Stimulated activated CD4-positive, alpha-beta T cell treated with anti-CD3 and anti-CD28 coated beads, Interleukin-15, amount 100 ng/mL, for 1 hour (primary cell): Measurements from ENCODE around the gene THSD4.
"Not testable (repeated sequence)": the region's sequence is repeated elsewhere in the genome, so short reads cannot be mapped to it uniquely, and the experiment has no call there.

Experiments
- DNase-seq, 2 donors: peaks; one replicate each; pipeline ENCODE4 v3.0.0-alpha.2; 2020; ENCODE audit warnings: low read depth in 1 of 2, low spot score in 1 of 2

THSD4 gene

DNA sequence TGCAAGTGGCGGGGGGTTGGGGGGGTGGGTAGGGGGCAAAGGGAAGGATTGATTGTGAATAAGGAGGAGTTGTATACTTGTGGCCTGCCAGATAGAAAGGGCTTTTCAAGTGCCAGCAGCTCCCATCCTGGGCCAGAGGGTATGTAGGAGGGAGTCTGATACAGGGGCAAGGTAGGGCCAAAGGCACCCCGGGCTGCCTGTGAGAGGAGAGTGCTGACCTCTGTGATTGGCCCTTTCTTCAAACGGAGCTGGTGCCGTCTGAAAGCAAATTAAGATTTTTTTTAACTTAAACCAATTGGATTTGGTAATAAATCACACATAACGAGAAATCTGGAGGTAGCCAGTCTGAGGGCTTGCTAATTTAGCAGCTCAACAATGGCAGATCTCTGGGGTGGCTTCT lies 229.9 kb downstream of the THSD4 start:
- no peak for DNase-seq

DNA sequence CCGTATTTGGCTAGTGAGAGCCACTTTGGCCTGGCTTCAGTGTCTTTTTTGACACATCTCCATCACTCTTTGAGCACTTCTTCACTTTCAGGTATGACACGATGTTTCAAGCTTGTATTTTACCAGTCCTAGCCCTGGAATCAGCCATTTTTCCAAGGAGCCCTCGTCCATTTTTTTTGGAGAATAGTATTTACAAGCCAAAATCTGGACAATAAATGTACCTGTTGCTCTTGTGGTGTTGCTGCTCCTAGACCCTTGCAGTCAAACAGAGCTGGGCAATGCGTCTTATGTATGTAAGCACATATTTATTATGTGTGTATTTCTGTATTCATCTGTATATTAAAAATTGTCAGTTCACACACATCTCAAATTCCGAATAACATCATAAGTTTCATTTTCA lies 231.2 kb downstream of the THSD4 start:
- DNase-seq: no peak

DNA sequence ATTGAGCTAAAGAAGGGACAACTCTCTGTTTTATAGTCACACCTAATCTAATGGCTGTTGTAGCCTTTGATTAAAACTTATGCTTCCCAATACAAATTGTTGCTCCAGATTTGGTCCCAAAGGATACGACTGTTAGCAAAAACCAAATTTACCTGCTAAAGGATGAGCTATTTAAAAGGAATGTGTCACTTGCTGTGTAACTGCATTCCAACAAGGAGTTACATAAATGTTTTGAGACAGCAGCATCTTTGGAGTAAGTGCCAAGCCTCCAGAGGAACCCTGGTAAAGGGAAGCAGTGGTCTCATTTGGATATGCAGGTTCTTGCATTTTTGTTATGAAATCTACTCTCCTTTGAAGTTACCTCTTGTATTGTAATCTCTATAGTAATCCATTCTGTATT lies 233.3 kb downstream of the THSD4 start:
- DNase-seq: no peak

DNA sequence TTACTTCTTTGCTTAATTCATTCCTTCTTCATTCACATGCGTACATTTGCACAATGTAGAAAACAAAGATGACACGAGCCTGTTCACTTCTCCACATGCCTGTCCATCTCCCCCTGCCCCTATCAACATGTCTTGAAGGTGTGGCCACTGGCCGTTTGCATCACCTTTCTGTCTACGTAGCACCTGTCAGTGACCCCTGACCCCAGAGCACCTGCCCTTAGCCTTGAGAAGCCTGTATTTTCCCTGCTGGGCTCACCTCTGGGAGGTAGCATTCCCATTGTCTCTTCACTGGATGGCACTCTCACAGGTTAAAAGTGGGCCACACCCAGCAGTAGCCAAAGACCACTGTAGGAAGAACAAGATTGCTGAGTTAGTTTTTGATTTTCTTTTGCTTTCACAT lies 234.1 kb downstream of the THSD4 start:
- no peak for DNase-seq

DNA sequence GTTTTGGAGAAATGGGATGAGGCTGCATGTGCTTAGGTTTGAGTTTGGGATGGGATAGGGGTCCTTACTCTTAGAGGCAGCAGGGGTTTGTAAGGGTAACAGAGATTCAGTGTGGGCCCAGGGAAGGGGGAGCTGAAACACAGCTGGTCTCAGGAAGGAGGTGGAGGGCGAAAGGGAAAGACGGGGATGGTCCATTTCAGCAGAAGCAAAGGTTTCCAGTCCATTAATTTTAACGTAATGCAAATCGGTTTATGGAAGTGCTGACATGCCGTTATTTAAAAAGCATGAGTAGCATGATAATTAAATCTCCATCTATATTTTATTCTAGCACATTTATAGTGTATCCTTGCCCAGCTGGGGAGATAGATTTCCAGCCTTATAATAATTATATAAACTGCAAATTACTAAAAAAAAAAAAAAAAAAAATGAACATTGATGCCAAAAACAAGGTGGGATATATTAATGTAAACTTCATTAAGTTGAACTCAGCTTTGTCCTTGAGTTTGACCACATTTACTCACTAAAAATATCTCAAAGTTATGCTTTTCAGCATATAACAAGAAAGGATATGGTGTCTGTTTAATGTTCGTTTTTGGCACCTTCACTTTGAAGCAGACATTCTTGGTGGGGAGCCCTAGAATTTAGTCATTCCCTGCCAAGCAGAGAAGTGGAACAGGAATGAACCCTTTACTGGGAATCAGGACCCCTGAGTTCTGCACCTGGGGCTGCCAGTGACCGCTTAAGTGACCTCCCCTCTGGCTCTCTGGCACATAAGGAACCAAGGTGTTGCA lies 234.7 kb downstream of the THSD4 start:
- no peak for DNase-seq

DNA sequence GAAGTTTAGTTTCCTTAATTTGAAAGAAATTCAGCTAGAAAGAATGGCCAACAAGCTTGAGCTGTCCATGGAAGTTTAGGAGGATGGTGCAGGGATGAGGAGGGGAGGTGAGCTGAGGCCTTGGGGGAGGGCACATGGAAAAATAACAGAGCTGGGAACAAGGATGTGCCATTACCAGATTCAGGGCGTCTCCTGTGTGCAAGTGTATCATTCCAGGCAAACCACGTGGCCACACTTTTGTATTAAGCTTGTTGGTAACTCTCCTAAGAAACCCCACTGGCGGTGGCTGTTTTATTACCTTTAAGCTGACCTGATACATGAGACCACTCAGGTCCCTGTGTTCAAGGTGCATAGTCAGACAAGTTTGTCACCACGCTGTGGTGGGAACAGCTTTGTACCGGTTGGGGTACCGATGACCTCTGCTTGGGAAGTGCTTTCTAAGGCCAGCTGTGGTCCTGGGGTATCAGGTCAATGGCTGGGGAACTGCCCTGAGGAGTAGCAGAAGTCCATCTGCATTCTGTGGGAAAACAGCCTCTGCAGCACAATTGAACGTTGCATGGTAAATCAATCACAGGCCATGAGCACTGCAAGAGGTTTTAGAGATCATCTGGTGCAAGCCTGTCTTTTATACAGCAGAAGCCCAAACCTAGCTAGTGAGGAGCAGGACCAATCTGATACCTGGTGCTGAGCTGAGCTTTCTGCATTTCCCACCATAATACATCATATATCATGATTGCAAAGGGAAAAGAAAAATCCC lies 235.5 kb downstream of the THSD4 start:
- DNase-seq: no peak

DNA sequence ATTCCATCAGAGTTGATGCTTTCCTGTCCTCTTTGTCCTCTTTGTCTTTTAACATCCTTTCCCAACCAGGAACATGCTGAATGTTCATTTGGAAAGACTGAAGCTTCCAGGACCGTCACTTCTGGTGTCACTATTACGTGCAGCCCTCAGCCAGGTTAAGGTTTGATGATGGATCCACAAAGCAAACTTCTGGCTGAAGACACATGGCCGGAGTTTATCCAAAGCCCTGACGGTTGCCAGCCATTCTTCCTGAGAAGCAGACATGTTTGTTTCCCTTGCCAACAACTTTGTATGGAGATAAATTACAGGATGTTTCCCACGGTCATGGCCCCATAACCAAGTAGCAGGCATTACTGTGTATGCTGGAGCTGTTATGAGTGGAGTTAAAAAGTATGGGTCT lies 236.9 kb downstream of the THSD4 start:
- DNase-seq: no peak

DNA sequence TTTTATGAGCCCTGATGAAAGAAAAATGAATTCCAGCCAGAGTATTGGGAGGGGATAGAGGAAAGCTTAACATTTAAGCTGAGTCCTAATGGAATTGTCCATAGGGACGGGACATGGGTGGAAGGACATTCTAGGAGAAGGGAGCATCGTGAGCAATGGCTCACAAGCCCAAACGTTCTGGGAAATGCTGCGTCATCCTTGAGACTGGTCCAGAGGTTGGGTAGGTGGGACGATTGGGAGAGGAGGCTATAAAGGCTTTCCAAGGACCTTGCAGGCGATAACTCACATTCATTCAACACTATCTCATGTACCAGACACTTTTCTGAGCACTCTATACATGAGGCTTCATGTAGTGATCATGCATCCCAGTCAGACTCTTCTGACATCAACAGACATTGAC lies 237.5 kb downstream of the THSD4 start:
- DNase-seq: no peak

DNA sequence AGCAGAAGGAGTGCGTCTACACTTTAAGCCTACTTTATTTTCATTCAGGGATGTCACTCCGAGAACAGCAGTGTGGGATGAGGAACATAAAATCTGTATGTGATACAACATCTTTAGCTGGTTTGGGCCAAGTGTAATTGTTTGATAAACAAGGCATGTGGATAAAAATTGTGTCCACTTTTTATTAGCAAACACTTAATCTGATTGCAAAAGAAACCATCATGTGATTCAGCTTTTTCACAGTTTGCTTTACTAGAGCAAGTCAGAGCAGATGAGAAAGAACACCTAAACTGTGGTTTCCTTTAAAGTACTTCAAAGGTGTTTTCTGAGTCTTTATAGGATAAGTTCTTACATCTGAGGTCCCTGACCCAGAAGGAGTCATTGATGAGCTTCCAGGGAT lies 237.9 kb downstream of the THSD4 start:
- no peak for DNase-seq

DNA sequence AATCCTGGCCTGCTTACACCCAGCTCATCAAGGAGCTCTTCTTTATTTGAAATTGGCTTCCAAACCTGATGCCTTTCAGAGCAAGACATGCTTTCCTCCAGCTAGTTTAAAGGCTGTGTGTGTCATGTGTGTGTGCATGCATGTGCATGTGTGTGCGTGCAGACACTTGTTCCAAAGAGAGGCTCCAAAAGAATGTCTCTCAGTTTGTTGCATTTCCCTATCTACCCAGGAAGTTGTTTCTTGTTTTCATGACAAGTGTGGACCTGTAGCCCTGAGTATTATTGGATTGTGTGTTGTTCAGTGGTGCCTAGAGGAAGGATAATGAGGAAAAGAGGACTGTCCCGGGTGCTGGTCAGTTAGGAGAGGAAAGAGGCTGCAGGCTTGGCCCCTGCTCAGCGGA lies 240.0 kb downstream of the THSD4 start:
- no peak for DNase-seq

DNA sequence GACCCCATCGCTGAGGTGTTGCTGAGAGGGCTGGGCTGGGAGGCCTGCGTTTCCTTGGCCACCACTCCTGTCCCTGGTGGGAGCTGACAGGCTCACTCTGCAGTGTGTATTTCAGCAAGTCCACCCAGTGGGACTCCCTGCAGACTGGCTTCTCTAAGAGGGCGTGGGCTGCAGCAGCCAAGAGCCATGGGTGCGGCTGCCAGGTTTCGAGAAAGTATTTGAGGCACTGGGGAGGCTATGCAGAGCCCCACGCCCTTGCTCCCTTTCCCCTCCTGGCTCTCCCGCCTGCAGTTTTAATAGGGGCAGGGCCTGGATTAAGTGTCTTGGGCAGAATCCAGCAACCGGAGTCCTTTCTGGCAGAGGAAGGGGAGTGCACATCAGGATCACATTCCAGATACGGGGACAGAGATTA lies 242.1 kb downstream of the THSD4 start:
- DNase-seq: no peak

DNA sequence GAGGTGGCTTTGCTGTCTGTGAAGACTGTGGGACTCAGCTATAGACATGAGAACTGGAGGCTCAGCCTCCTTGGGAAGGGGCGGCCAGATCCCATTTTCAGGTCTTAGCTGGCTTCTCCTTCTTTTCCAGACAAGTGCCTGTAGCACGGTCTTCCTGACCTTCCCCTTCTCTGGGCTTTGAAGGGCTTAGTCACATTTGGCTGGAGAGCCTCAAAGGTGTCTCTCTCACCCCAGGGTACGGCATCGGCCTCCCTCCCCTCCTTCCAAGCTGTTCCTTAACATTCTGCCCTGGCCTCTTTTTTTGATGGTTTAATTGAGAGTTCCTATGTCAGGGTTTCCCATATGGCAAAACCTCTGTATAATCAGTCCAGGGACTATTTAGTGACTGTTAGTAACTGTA lies 242.7 kb downstream of the THSD4 start:
- no peak for DNase-seq

DNA sequence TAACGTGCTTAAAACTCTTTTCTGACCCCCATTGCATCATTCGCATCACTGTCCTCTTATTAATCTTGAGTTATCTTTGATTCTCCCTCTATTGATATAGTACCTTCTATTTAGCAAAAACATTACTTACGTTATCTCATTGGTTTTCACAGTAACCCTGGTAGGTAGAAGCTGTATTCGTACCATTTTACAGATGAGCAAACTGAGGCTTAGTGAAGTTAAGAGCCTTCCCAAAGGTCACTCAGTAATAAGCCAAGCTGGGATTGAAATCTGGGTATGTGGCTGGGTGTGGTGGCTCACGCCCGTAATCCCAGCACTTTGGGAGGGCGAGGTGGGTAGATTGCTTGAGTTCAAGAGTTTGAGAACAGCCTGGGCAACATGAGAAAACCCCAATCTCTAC lies 244.0 kb downstream of the THSD4 start:
- DNase-seq: no peak

DNA sequence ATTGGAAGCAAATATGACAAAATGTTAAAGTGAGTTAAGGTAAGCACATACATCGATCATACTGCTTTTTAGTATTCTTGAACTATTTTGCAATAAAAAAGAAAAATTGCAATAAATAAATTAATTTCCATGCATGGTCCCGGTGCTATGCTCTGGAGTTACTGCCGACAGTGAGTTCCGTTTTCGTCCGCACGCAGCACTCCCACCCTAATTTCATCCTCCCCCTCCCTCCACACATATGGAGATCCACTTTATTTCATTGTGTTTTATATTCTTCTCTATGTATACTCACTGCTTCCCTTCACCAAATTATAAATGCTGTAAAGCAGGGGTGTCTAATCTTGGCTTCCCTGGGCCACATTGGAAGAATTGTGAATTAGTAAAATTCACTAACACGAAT lies 247.3 kb downstream of the THSD4 start:
- no peak for DNase-seq

DNA sequence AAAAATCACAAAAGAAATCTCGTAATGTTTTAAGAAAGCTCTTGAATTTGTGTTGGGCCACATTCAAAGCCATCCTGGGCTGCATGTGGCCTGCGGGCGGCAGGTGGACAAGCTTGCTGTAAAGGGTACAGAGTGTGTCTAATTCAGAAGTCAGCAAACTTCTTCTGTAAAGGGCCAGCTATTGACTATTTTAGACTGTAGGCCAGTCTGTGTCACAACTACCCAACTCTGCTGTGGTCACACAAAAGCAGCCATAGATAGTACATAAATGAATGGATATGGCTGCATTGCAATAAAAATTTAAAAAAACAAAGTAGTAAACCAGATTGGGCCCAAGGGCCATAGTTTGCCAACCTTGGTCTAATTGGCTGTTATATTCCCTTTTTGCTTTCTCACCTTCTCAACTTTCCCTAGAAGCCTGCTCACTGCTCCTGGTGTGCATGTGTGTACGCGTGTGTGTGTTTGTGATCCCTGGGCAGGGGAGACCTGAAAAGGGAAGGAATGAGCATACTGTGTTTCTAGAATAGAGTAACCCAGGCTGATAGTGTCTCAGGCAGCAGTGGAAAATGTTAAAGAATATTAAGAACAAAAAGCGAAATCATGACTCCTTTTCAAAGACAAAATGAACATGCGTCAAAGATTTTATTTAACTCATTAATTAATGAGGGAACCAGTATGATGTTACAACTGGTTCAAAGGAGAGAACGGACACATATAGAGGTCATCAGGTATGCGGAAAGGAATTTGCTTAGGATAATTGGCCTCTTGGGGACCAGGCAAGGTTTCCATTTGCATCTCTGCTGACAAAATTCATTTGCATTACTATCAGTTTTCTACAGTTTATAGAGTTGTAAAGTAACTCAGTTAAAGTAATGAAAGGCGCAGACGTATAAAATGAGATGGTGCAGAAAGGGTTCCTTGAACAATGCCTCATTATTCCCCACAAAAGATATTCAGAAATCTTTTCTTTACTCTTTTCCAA lies 248.0 kb downstream of the THSD4 start:
- no peak for DNase-seq

DNA sequence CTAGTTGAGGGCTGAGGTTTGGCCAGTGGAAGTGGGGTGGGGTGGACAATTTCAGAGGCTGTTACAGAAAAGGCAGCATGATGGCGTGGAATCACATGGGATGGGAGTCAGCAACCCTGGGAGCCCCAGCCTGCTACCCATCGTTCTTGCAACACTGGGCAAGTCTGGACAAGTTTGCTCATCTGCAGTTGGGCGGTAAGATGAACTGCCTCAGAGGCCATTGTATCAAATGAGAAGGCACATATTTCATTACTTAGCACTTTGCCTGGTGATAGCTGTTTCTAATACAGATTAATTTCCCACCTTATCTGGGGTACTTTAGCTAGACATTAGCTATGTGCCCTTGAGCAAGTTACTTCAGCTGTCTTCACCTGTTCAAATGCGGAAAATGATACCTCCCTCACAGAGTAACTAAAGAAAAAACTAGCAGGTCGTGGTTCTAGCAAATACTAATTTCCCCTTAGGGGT lies 248.9 kb downstream of the THSD4 start:
- DNase-seq: no peak

DNA sequence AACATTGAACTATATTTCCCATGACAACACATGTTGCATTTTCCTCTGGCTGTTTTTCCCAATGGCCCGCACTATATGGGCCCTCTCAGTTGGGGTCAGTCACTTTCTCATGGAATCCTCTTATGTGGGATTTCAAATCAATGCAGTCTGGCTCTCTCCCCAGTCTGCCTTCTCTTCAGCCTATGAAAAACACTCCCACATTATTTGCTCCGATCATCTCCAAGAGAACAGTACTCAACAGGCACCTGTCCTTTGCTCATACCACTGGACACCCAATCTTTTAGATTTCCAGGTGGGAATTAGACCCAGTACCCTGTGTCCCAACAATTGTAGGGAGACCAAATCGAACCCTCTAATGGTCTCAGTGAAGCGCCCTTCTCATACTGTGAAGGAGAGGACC lies 251.3 kb downstream of the THSD4 start:
- DNase-seq: no peak

DNA sequence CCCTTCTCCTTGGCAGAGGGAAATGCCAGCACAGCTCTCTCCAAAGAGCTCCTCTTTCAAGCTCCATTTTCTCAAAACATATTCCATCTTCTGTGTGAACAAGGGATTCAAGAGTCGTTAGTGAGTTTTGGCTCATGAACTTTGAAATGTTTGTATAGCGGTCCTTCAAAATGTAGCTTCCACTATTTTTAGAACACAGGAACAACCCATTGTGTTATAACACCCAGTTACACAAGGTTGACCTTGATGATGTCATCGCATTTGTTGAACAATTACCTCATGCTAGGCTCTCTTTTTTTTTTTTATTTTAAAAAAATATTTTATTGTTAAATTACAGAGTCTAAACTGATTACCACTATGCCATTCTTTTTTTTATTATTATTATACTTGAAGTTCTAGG lies 251.7 kb downstream of the THSD4 start:
- no peak for DNase-seq

DNA sequence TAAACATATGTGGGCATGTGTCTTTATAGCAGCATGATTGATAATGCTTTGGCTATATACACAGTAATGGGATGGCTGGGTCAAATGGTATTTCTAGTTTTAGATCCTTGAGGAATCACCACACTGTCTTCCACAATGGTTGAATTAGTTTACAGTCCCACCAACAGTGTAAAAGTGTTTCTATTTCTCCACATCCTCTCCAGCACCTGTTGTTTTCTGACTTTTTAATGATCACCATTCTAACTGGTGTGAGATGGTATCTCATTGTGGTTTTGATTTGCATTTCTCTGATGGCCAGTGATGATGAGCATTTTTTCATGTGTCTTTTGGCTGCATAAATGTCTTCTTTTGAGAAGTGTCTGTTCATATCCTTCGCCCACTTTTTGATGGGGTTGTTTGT lies 252.5 kb downstream of the THSD4 start:
- DNase-seq: not testable (repeated sequence)

DNA sequence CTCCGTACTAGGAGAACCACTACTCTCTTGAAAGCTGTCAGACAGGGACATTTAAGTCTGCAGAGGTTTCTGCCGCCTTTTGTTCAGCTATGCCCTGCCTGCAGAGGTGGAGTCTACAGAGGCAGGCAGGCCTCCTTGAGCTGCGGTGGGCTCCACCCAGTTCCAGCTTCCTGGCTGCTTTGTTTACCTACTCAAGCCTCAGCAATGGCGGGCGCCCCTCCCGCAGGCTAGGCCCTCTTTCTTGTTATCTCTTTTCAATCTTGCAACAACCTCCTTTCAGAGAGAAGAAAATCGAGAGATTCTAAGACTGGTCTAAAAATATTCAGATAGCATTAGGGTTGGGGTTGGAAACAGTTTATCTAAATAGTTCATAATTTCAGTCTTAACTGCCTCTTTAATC lies 257.5 kb downstream of the THSD4 start:
- DNase-seq: not testable (repeated sequence)

DNA sequence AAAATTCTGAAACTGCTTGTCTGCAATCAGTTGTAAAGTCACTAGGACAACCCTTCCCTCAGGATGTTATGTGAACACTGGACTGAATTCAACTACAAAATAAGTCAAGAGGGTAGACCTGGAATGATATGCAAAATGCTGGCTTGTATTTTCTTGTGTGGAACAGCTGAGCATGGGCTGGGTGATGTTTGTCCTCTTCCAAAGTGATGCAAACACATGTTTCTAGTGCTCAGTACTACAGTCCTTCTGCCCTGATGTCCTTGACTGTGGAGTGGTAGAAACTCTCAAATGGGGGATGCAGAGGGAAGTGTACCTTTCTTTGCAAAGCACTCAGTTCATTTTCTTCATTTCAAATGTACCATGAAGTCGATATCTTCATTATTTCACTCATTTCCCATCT lies 258.6 kb downstream of the THSD4 start:
- no peak for DNase-seq
